Spleen (tissue), 13 donors: Measurements from ENCODE around the gene TMEFF1. TPM values are rescaled to one million over a fixed set of nuclear protein-coding genes. Genes with fewer than 3 reads are reported as not detected.

Experiments used
- DNase-seq: peaks from one replicate; pipeline ENCODE4 v3.0.0-alpha.2; 2020
- H3K27ac ChIP-seq, 8 donors: fragments of 200-600 bp; sonication (generic) in 7 of 8; 1 replicate in 4 of 8; 2 replicates in 4 of 8; pipeline versions ENCODE4 v1.5.0 to v1.8.0; 2016 to 2021; ENCODE audit warnings: inconsistent platforms in 4 of 8, mild to moderate bottlenecking in 4 of 8, moderate library complexity in 1 of 8
- H3K27me3 ChIP-seq, 7 donors: fragments of 200-600 bp; sonication (generic) in 6 of 7; replicated peaks in 1 of 7; 1 replicate in 4 of 7; 2 replicates in 3 of 7; pipeline versions ENCODE4 v1.5.0 to v1.8.0; 2016 to 2021; ENCODE audit warnings: inconsistent platforms in 3 of 7, mild to moderate bottlenecking in 1 of 7
- H3K36me3 ChIP-seq, 6 donors: fragments of 200-600 bp; sonication (generic) in 5 of 6; 1 replicate in 4 of 6; 2 replicates in 2 of 6; pipeline versions ENCODE4 v1.5.0 to v1.8.0; 2016 to 2021; ENCODE audit warnings: inconsistent platforms in 2 of 6
- H3K4me1 ChIP-seq, 6 donors: fragments of 200-600 bp; sonication (generic) in 5 of 6; 1 replicate in 3 of 6; 2 replicates in 3 of 6; pipeline versions ENCODE4 v1.5.0 to v1.8.0; 2016 to 2021; ENCODE audit warnings: inconsistent platforms in 3 of 6
- H3K4me3 ChIP-seq, 8 donors: fragments of 200-600 bp; sonication (generic) in 7 of 8; 1 replicate in 4 of 8; 2 replicates in 4 of 8; pipeline versions ENCODE4 v1.5.0 to v1.8.0; 2016 to 2021; ENCODE audit warnings: inconsistent platforms in 4 of 8, mild to moderate bottlenecking in 4 of 8, moderate library complexity in 2 of 8
- H3K9me3 ChIP-seq, 8 donors: fragments of 200-600 bp; sonication (generic) in 7 of 8; 1 replicate in 4 of 8; 2 replicates in 4 of 8; pipeline versions ENCODE4 v1.5.0 to v1.8.0; 2016 to 2021; ENCODE audit warnings: inconsistent platforms in 4 of 8
- CTCF ChIP-seq, 11 experiments: fragments of 200-600 bp in 7 of 11; fragments of 450-650 bp in 4 of 11; sonication (generic) in 4 of 11; IDR thresholded peaks in 8 of 11; conservative IDR thresholded peaks in 3 of 11; 1 replicate in 7 of 11; 2 replicates in 4 of 11; pipeline versions ENCODE4 v1.4.0 to v1.8.0; 2016 to 2021; ENCODE audit warnings: antibody characterized with exemption in 11 of 11, inconsistent platforms in 4 of 11, mild to moderate bottlenecking in 1 of 11
- POLR2A ChIP-seq, 3 donors: fragments of 450-650 bp; IDR thresholded peaks; one replicate each; pipeline ENCODE4 v1.5.1; 2017; ENCODE audit warnings: antibody characterized with exemption in 3 of 3, mild to moderate bottlenecking in 1 of 3
- POLR2AphosphoS5 ChIP-seq, 3 donors: sonication (generic); formaldehyde crosslinking; IDR thresholded peaks; one replicate each; pipeline ENCODE4 v1.5.1; 2017; ENCODE audit warnings: antibody characterized with exemption in 3 of 3
- WGBS, 5 donors: extraction: QIAGEN DNeasy Blood & Tissue Kit in 3 of 5; methylation state at CpG; one replicate each; pipeline versions ENCODE4 v1.1.5 to v1.1.7; 2013 to 2018; 5-methylcytosine and 5-hydroxymethylcytosine counted together
- intact Hi-C: fragments of 100-400 bp; cut with DNase I; formaldehyde crosslinking; loops from one replicate; pipeline ENCODE4 v1.15.0; 2023; ENCODE audit warnings: low total_unique reads
- long read RNA-seq, 2 donors: transcript quantifications; one replicate each; lab custom pipeline, GENCODE V29; 2026
- polyA plus RNA-seq, 3 donors: library from polyadenylated mRNA; stranded (reverse); fragments of 200-250 nt; gene quantifications; one replicate each; pipeline ENCODE4 v1.2.1, GENCODE V29; 2013
- total RNA-seq, 7 donors: library from RNA; depleted of rRNA in 3 of 7; stranded (reverse); fragments of >200 nt in 3 of 7; fragmentation: NEBNext Ultra II Directional in 4 of 7; extraction: Animal tissue kit (Norgen Biotek cat#: 25700) in 4 of 7; gene quantifications; one replicate each; pipeline versions ENCODE4 v1.1.0 to v1.2.1, GENCODE V29; 2016 to 2021
- donor health status: healthy with polysubstance abuse.
- donor health status: DM: no; HTN: no; CAD: no; lungs with moderate emphysema.
- donor health status: DM: no; HTN: no; CAD: no.
- donor health status: Bipolar disorder and iron deficiency.
- donor health status: healthy.
- donor health status: DM: no; HTN: no; CAD: no.
- donor health status: DM: yes; HTN: yes; CAD: no.

The TMEFF1 gene
- under 1 TPM in 1 of 7 donors, not detected in 6; 0.13 TPM for total RNA-seq
- polyA plus RNA-seq: under 1 TPM in 2 of 3 donors, not detected in 1; 0.03 to 0.05 TPM
- long read RNA-seq, donor 1, partial matches to known transcripts: 0 of 2 reads
- long read RNA-seq, donor 1, other reads (novel, unspliced or antisense): 0 of 2 reads
- long read RNA-seq, donor 2, partial matches to known transcripts: 0 of 1 reads
- long read RNA-seq, donor 2, other reads (novel, unspliced or antisense): 0 of 1 reads

GRCh38 chr9:100472788-100473275 lies at the start of gene TMEFF1:
Gene TMEFF1 (plus strand): TSS chr9:100473149. CDS start chr9:100473545, 396 bp downstream.
- intact Hi-C loops: no loop called here
- no peak within 1 kb of the TSS for H3K27ac ChIP-seq
- H3K9me3 ChIP-seq: no peaks in the 10 kb centered on the region
- DNase-seq: peak; percentile 75
- H3K27me3 ChIP-seq: peaks cover 0 to 43% (median 23%) of the 10 kb centered on the region in 7 donors
- H3K36me3 ChIP-seq: no peaks in the 10 kb centered on the region
- WGBS, 5 donors: 1 to 5% (median 2%) methylated on average over 7 to 54 of the region's 54 CpGs
- TF ChIP-seq POLR2AphosphoS5 (IDR thresholded peaks at IDR 0.05): no peak
- TF ChIP-seq CTCF (IDR thresholded peaks at IDR 0.05 in 8 of 11, conservative IDR thresholded peaks at IDR 0.05 in 3 of 11): no peak
- no peak for TF ChIP-seq POLR2A (IDR thresholded peaks at IDR 0.05)
- peak within 1 kb of the TSS; percentile 19 to 78 (median 52) for H3K4me3 ChIP-seq
- peaks cover 0 to 20% (median 14%) of the 10 kb centered on the region in 6 donors for H3K4me1 ChIP-seq

GRCh38 chr9:100425758-100426157 lies 47.2 kb upstream of the TMEFF1 start:
- Histone ChIP-seq H3K4me3 (no peak overlapping the region), H3K27ac (peak overlapping the region in 1 of 8 donors; percentile 80), H3K27me3 (peaks cover 0 to 9% (median 0%) of the 10 kb centered on the region in 7 donors), H3K9me3 (no peaks in the 10 kb centered on the region), H3K4me1 (peaks cover 7 to 34% (median 23%) of the 10 kb centered on the region in 6 donors), H3K36me3 (no peaks in the 10 kb centered on the region)
- intact Hi-C loops: no loop called here
- no peak for TF ChIP-seq POLR2A (IDR thresholded peaks at IDR 0.05)
- TF ChIP-seq POLR2AphosphoS5 (IDR thresholded peaks at IDR 0.05): no peak
- TF ChIP-seq CTCF (IDR thresholded peaks at IDR 0.05 in 8 of 11, conservative IDR thresholded peaks at IDR 0.05 in 3 of 11): no peak
- WGBS, 5 donors: 78 to 84% (median 80%) methylated on average over 1 of the region's 1 CpG
- no peak for DNase-seq

- intact Hi-C loops: no loop called here
- H3K36me3 ChIP-seq: no peaks in the 10 kb centered on the region
- no peak for DNase-seq
- 38 to 44% (median 39%) methylated on average over 7 of the region's 7 CpGs for WGBS, 5 donors
- no peaks in the 10 kb centered on the region for H3K9me3 ChIP-seq
- no peak for TF ChIP-seq CTCF (IDR thresholded peaks at IDR 0.05 in 8 of 11, conservative IDR thresholded peaks at IDR 0.05 in 3 of 11)
- H3K4me3 ChIP-seq: peak overlapping the region in 6 of 8 donors; percentile 43 to 87 (median 60)
- H3K27ac ChIP-seq: peak overlapping the region in 6 of 8 donors; percentile 71 to 88 (median 77)
- peaks cover 7 to 34% (median 23%) of the 10 kb centered on the region in 6 donors for H3K4me1 ChIP-seq
- peaks cover 0 to 9% (median 0%) of the 10 kb centered on the region in 7 donors for H3K27me3 ChIP-seq
These were observed 46.8 kb upstream of the TMEFF1 start for GRCh38 chr9:100426189-100426529.

GRCh38 chr9:100426530-100427365 lies 46.2 kb upstream of the TMEFF1 start, which contains the start of gene MSANTD3:
Gene MSANTD3 (plus strand): TSS chr9:100427143. CDS start chr9:100441939, 14,796 bp downstream.
- DNase-seq: peak; percentile 92
- peak in 4 of 11 experiments; percentile 20 to 30 (median 24) for TF ChIP-seq CTCF (IDR thresholded peaks at IDR 0.05 in 8 of 11, conservative IDR thresholded peaks at IDR 0.05 in 3 of 11)
- no peak for TF ChIP-seq POLR2AphosphoS5 (IDR thresholded peaks at IDR 0.05)
- Histone ChIP-seq H3K4me1 (peaks cover 7 to 34% (median 23%) of the 10 kb centered on the region in 6 donors), H3K36me3 (no peaks in the 10 kb centered on the region), H3K27me3 (peaks cover 0 to 5% (median 0%) of the 10 kb centered on the region in 7 donors), H3K4me3 (peak within 1 kb of the TSS; percentile 59 to 87 (median 64)), H3K27ac (peak within 1 kb of the TSS; percentile 53 to 88 (median 77)), H3K9me3 (no peaks in the 10 kb centered on the region)
- WGBS, 5 donors: 0 to 1% (median 1%) methylated on average over 25 to 80 of the region's 80 CpGs
- intact Hi-C loops: no loop called here
